OCI-LY3 (cell line): ENCODE data around the gene RBM14.

ENCODE experiments used
- H2AFZ ChIP-seq: fragments of 200-600, 300-600 bp; shearing (Covaris generic); 2 replicates; pipeline ENCODE4 v1.6.0; 2014; ENCODE audit warnings: antibody characterized with exemption, low read depth, low read length
- H3K27ac ChIP-seq: fragments of 200-600, 300-600 bp; sonication (generic); 2 replicates; pipeline ENCODE4 v1.5.1; 2014; ENCODE audit warnings: mild to moderate bottlenecking, low read length, moderate library complexity, mixed read lengths
- H3K27me3 ChIP-seq: fragments of 200-600, 300-600 bp; sonication (generic); 2 replicates; pipeline ENCODE4 v1.6.1; 2014; ENCODE audit warnings: low read depth, low read length, mixed read lengths
- H3K36me3 ChIP-seq: fragments of 200-600, 300-600 bp; sonication (generic); replicated peaks from 2 replicates; pipeline ENCODE3; 2014; ENCODE audit warnings: low read depth, low read length, mixed read lengths
- H3K4me1 ChIP-seq: fragments of 300-600, 200-600 bp; sonication (generic); 2 replicates; pipeline ENCODE4 v1.6.1; 2014; ENCODE audit warnings: low read length, mixed read lengths
- H3K4me2 ChIP-seq: fragments of 200-600, 300-600 bp; sonication (generic); 2 replicates; pipeline ENCODE4 v1.6.1; 2014; ENCODE audit warnings: low read length, mixed read lengths
- H3K4me3 ChIP-seq: fragments of 300-600, 200-600 bp; sonication (generic); 2 replicates; pipeline ENCODE4 v1.5.1; 2014; ENCODE audit warnings: antibody characterized with exemption, mild to moderate bottlenecking, low read length, moderate library complexity
- H3K79me2 ChIP-seq: fragments of 300-600, 200-600 bp; shearing (Covaris generic); 2 replicates; pipeline ENCODE4 v1.6.1; 2014; ENCODE audit warnings: mild to moderate bottlenecking, low read length, mixed read lengths
- H3K9ac ChIP-seq: fragments of 300-600, 200-600 bp; shearing (Covaris generic); 2 replicates; pipeline ENCODE4 v1.6.0; 2014; ENCODE audit warnings: mild to moderate bottlenecking, low read length, moderate library complexity
- H3K9me3 ChIP-seq: fragments of 200-600, 300-600 bp; shearing (Covaris generic); 2 replicates; pipeline ENCODE4 v1.6.1; 2014; ENCODE audit warnings: low read length, mixed read lengths; ENCODE audit not compliant: insufficient read depth
- H4K20me1 ChIP-seq: fragments of 200-600, 300-600 bp; sonication (generic); 2 replicates; pipeline ENCODE4 v1.6.1; 2016; ENCODE audit warnings: low read length, mixed read lengths; ENCODE audit not compliant: insufficient read depth
- CTCF ChIP-seq: fragments of 200-600, 300-600 bp; sonication (generic); IDR thresholded peaks from 2 replicates; pipeline ENCODE4 v1.5.1; 2014; ENCODE audit warnings: antibody characterized with exemption, low read length, low read depth
- EZH2phosphoT487 ChIP-seq: fragments of 200-600 bp; shearing (Covaris generic); IDR thresholded peaks from 2 replicates; pipeline ENCODE4 v1.6.1; 2018; ENCODE audit warnings: antibody characterized with exemption, mixed run types, low read depth

The RBM14 gene

GRCh38 chr11:66676282-66676919, 60.0 kb downstream of the RBM14 start:
- peaks cover 7% of the 10 kb centered on the region; the same call in 1 of the 2 replicates for H4K20me1 ChIP-seq
- peak overlapping the region; percentile 78 for H3K4me3 ChIP-seq
- no peaks in the 10 kb centered on the region for H3K9me3 ChIP-seq
- H3K36me3 ChIP-seq, result peaks cover 17% of the 10 kb centered on the region
- H3K4me2 ChIP-seq, result peak overlapping the region; percentile 82
- H3K27ac ChIP-seq, result peak overlapping the region; percentile 50
- no peak overlapping the region for H2AFZ ChIP-seq
- peaks cover 53% of the 10 kb centered on the region for H3K79me2 ChIP-seq
- H3K4me1 ChIP-seq, result peaks cover 24% of the 10 kb centered on the region
- H3K27me3 ChIP-seq, result no peaks in the 10 kb centered on the region
- TF ChIP-seq CTCF (no peak), EZH2phosphoT487 (no peak)
- no peak overlapping the region for H3K9ac ChIP-seq
